G401 (cell line): ENCODE results near the gene LRRC4. TPM values are rescaled to one million over a fixed set of nuclear protein-coding genes. Genes with fewer than 3 reads are reported as not detected.

ENCODE experiments used
- DNase-seq: peaks from one replicate; pipeline ENCODE4 v3.0.0-alpha.2; 2015; ENCODE audit warnings: low spot score
- in situ Hi-C: cut with HindIII; loops from 2 replicates; pipeline ENCODE4 v1.10.0; 2016; ENCODE audit warnings: low sequenced_read_pairs, mixed read lengths
- total RNA-seq: library from RNA; depleted of rRNA; stranded (reverse); fragments of >200 nt; shearing (Covaris generic); gene quantifications from 2 replicates; pipeline ENCODE4 v1.2.3, GENCODE V29; 2014

LRRC4 gene
- total RNA-seq, 1 experiment from 2014 or later: 0.10 TPM

- in situ Hi-C loops: no loop called here
- peak; percentile 95 for DNase-seq
Measured at GRCh38 chr7:128014811-128015210, 16.4 kb downstream of the LRRC4 start.

GRCh38 chr7:128011131-128011661, 20.0 kb downstream of the LRRC4 start:
- in situ Hi-C loops: no loop called here
- no peak for DNase-seq

GRCh38 chr7:128010391-128011127, 20.7 kb downstream of the LRRC4 start:
- in situ Hi-C loops: no loop called here
- no peak for DNase-seq

- in situ Hi-C loops: no loop called here
- DNase-seq: no peak
Measured at GRCh38 chr7:128008744-128009143, 22.5 kb downstream of the LRRC4 start.

GRCh38 chr7:128008141-128008540, 23.1 kb downstream of the LRRC4 start:
- in situ Hi-C loops: no loop called here
- DNase-seq: peak; percentile 77

- DNase-seq: peak; percentile 86
- in situ Hi-C loops: no loop called here
Measured at GRCh38 chr7:128007303-128007680, 23.9 kb downstream of the LRRC4 start.

GRCh38 chr7:128006550-128007302, 24.5 kb downstream of the LRRC4 start:
- in situ Hi-C loops: no loop called here

GRCh38 chr7:128005759-128006159, 25.5 kb downstream of the LRRC4 start:
- in situ Hi-C loops: no loop called here
- no peak for DNase-seq

More at GRCh38 chr7:128006550-128007302, 24.5 kb downstream of the LRRC4 start:
- DNase-seq: peak; percentile 78

GRCh38 chr7:128005117-128005516, 26.1 kb downstream of the LRRC4 start:
- in situ Hi-C loops: no loop called here
- DNase-seq: no peak

GRCh38 chr7:128004623-128005022, 26.6 kb downstream of the LRRC4 start:
- no peak for DNase-seq
- in situ Hi-C loops: no loop called here

- no peak for DNase-seq
- in situ Hi-C loops: no loop called here
Measured at GRCh38 chr7:128003787-128004186, 27.4 kb downstream of the LRRC4 start.

- DNase-seq: no peak
- in situ Hi-C loops: no loop called here
Measured at GRCh38 chr7:128003167-128003566, 28.1 kb downstream of the LRRC4 start.

GRCh38 chr7:128000854-128001265, 30.4 kb downstream of the LRRC4 start:
- no peak for DNase-seq
- in situ Hi-C loops: no loop called here

GRCh38 chr7:128000048-128000447, 31.2 kb downstream of the LRRC4 start:
- DNase-seq: no peak
- in situ Hi-C loops: no loop called here

- no peak for DNase-seq
- in situ Hi-C loops: no loop called here
Measured at GRCh38 chr7:127998671-127999070, 32.6 kb downstream of the LRRC4 start.

- in situ Hi-C loops: no loop called here
- DNase-seq: no peak
Measured at GRCh38 chr7:127997226-127997922, 33.9 kb downstream of the LRRC4 start.

- in situ Hi-C loops: no loop called here
- no peak for DNase-seq
Measured at GRCh38 chr7:127996253-127997071, 34.8 kb downstream of the LRRC4 start.

- in situ Hi-C loops: no loop called here
- DNase-seq: peak; percentile 73
Measured at GRCh38 chr7:127995881-127996215, 35.4 kb downstream of the LRRC4 start.
